GM23338 (cell line): Measurements from ENCODE around the gene MAN2B2. TPM values are rescaled to one million over a fixed set of nuclear protein-coding genes. Genes with fewer than 3 reads are reported as not detected.

Experiments used
- ATAC-seq: fragments of 200-7000 bp; cut with Tn5 transposase; 3 replicates; pipeline ENCODE4 v1.9.1; 2020
- DNase-seq: peaks from one replicate; pipeline ENCODE4 v3.0.0-alpha.2; 2015; ENCODE audit warnings: low spot score
- H2AFZ ChIP-seq: fragments of 200-600 bp; sonication (generic); 2 replicates; pipeline ENCODE4 v1.8.0; 2016; ENCODE audit warnings: antibody characterized with exemption, mild to moderate bottlenecking, moderate library complexity
- H3F3A ChIP-seq: fragments of 200-600 bp; sonication (generic); replicated peaks from 2 replicates; pipeline ENCODE4 v1.8.0; 2017; ENCODE audit warnings: antibody characterized with exemption, mixed run types, low read depth
- H3K27ac ChIP-seq: fragments of 200-600 bp; sonication (generic); 2 replicates; pipeline ENCODE4 v1.6.1; 2016; ENCODE audit warnings: low read depth
- H3K27me3 ChIP-seq: fragments of 200-600 bp; sonication (generic); 2 replicates; pipeline ENCODE4 v1.8.0; 2016; ENCODE audit warnings: mild to moderate bottlenecking, mixed run types, moderate library complexity; ENCODE audit not compliant: insufficient read depth
- H3K36me3 ChIP-seq: fragments of 200-600 bp; sonication (generic); 2 replicates; pipeline ENCODE4 v1.8.0; 2016; ENCODE audit warnings: mild to moderate bottlenecking; ENCODE audit not compliant: insufficient read depth
- H3K4me1 ChIP-seq: fragments of 200-600 bp; sonication (generic); 2 replicates; pipeline ENCODE4 v1.8.0; 2016; ENCODE audit warnings: mild to moderate bottlenecking, moderate library complexity; ENCODE audit not compliant: insufficient read depth
- H3K4me2 ChIP-seq: fragments of 200-600 bp; sonication (generic); 2 replicates; pipeline ENCODE4 v1.7.1; 2017; ENCODE audit warnings: mixed run types
- H3K4me3 ChIP-seq: fragments of 200-600 bp; sonication (generic); 2 replicates; pipeline ENCODE4 v1.6.1; 2016; ENCODE audit warnings: mixed run types
- H3K79me2 ChIP-seq: fragments of 200-600 bp; sonication (generic); replicated peaks from 2 replicates; pipeline ENCODE4 v1.8.0; 2017; ENCODE audit warnings: mild to moderate bottlenecking; ENCODE audit not compliant: insufficient read depth
- H3K9me2 ChIP-seq: fragments of 200-600 bp; sonication (generic); 2 replicates; pipeline ENCODE4 v1.8.0; 2017; ENCODE audit not compliant: insufficient read depth
- H4K20me1 ChIP-seq: fragments of 200-600 bp; sonication (generic); replicated peaks from 2 replicates; pipeline ENCODE4 v1.8.0; 2017; ENCODE audit warnings: mild to moderate bottlenecking; ENCODE audit not compliant: insufficient read depth
- H3K27ac Mint-ChIP-seq: 2 replicates; pipeline ENCODE4 v1.8.0; 2020; ENCODE audit warnings: inconsistent platforms, mild to moderate bottlenecking, moderate library complexity, mixed read lengths
- H3K27me3 Mint-ChIP-seq: 3 replicates; pipeline ENCODE4 v1.8.0; 2022; ENCODE audit warnings: low read depth, mild to moderate bottlenecking, moderate library complexity, mixed read lengths, inconsistent platforms; ENCODE audit not compliant: insufficient read depth, poor library complexity
- H3K36me3 Mint-ChIP-seq: 3 replicates; pipeline ENCODE4 v1.8.0; 2021; ENCODE audit warnings: low read depth, mild to moderate bottlenecking, inconsistent platforms, moderate library complexity, mixed read lengths
- H3K4me1 Mint-ChIP-seq: 3 replicates; pipeline ENCODE4 v1.8.0; 2020; ENCODE audit warnings: mild to moderate bottlenecking, inconsistent platforms, mixed read lengths
- H3K4me3 Mint-ChIP-seq: 3 replicates; pipeline ENCODE4 v1.8.0; 2021; ENCODE audit warnings: moderate library complexity, mild to moderate bottlenecking, inconsistent platforms, mixed read lengths
- H3K9me3 Mint-ChIP-seq: 3 replicates; pipeline ENCODE4 v1.8.0; 2020; ENCODE audit warnings: moderate library complexity, mild to moderate bottlenecking, inconsistent platforms, mixed read lengths
- CTCF ChIP-seq, 2 experiments: fragments of 200-600 bp in 1 of 2; sonication (generic) in 1 of 2; conservative IDR thresholded peaks; 2 replicates each; pipeline versions ENCODE4 v1.5.1 to v1.6.1; 2016 to 2017; ENCODE audit warnings: antibody characterized with exemption in 2 of 2, low read depth in 2 of 2, mild to moderate bottlenecking in 2 of 2, moderate library complexity in 1 of 2
- EZH2 ChIP-seq: fragments of 200-600 bp; sonication (generic); IDR thresholded peaks from one replicate; pipeline ENCODE4 v1.8.0; 2017; ENCODE audit warnings: antibody characterized with exemption, mild to moderate bottlenecking, low read depth; ENCODE audit not compliant: unreplicated experiment
- EZH2phosphoT487 ChIP-seq: fragments of 200-600 bp; sonication (generic); IDR thresholded peaks from one replicate; pipeline ENCODE4 v1.8.1; 2018; ENCODE audit warnings: antibody characterized with exemption; ENCODE audit not compliant: unreplicated experiment
- JUNB ChIP-seq: IDR thresholded peaks from one replicate; pipeline ENCODE4 v1.6.1; 2016; ENCODE audit warnings: antibody characterized with exemption; ENCODE audit not compliant: unreplicated experiment
- NANOG ChIP-seq: IDR thresholded peaks from 2 replicates; pipeline ENCODE4 v1.6.1; 2016; ENCODE audit warnings: antibody characterized with exemption, borderline replicate concordance
- POLR2AphosphoS5 ChIP-seq: IDR thresholded peaks from 2 replicates; pipeline ENCODE4 v1.6.1; 2016; ENCODE audit warnings: antibody characterized with exemption, low read depth
- STAT1 ChIP-seq: IDR thresholded peaks from one replicate; pipeline ENCODE4 v1.6.1; 2016; ENCODE audit warnings: antibody characterized with exemption; ENCODE audit not compliant: unreplicated experiment
- ZNF114 ChIP-seq: fragments of 250-450 bp; sonication (Bioruptor Pico); IDR thresholded peaks from 2 replicates; pipeline ENCODE4 v1.5.0; 2020; ENCODE audit warnings: mild to moderate bottlenecking, moderate library complexity
- ZNF462 ChIP-seq: fragments of 250-450 bp; sonication (Bioruptor Pico); IDR thresholded peaks from 2 replicates; pipeline ENCODE4 v1.5.0; 2020; ENCODE audit warnings: mild to moderate bottlenecking, moderate library complexity
- polyA plus RNA-seq: library from polyadenylated mRNA; unstranded; fragments of >200 nt; fragmentation: Nextera tagmentation; extraction: Ambion mirVana; gene quantifications from 2 replicates; pipeline ENCODE4 v1.2.1, GENCODE V29; 2016
- total RNA-seq: library from RNA; depleted of rRNA; stranded (reverse); fragments of >200 nt; shearing (Covaris generic); gene quantifications from 2 replicates; pipeline ENCODE4 v1.2.3, GENCODE V29; 2014

The MAN2B2 gene
- total and polyA plus RNA-seq, 2 experiments from 2014 or later, result 1.6 to 6.9 TPM

- TF ChIP-seq ZNF462 (CRISPR knock-in tag) (no peak), NANOG (no peak)
Observed at GRCh38 chr4:6557185-6557584, 17.8 kb upstream of the MAN2B2 start (continued).

- H3K36me3 ChIP-seq, result no peaks in the 10 kb centered on the region
- Mint-ChIP-seq H3K4me3 (no peak overlapping the region), H3K9me3 (peaks cover 2% of the 10 kb centered on the region; the same call in 1 of the 3 replicates), H3K4me1 (peaks cover 7% of the 10 kb centered on the region; the same call in 1 of the 3 replicates), H3K27ac (no peak overlapping the region), H3K36me3 (no peaks in the 10 kb centered on the region; the same call in 2 of the 3 replicates), H3K27me3 (peaks cover 45% of the 10 kb centered on the region)
- peaks cover 37% of the 10 kb centered on the region for H3K27me3 ChIP-seq
- H3K4me3 ChIP-seq, result no peak overlapping the region
- no peak overlapping the region for H3K4me2 ChIP-seq
- H3K27ac ChIP-seq, result no peak overlapping the region
- TF ChIP-seq CTCF (conservative IDR thresholded peaks at IDR 0.05; ENCODE audit: low read depth in 2 of 2) (no peak), POLR2AphosphoS5 (no peak), EZH2phosphoT487 (no peak), ZNF462 (CRISPR knock-in tag) (no peak), STAT1 (no peak), ZNF114 (CRISPR knock-in tag) (no peak), JUNB (no peak), EZH2 (no peak)
- no peaks in the 10 kb centered on the region for H3K4me1 ChIP-seq
- H3K9me2 ChIP-seq, result no peaks in the 10 kb centered on the region
- H2AFZ ChIP-seq, result no peak overlapping the region
- H3K79me2 ChIP-seq, result no peaks in the 10 kb centered on the region
- no peaks in the 10 kb centered on the region for H4K20me1 ChIP-seq
- no peaks in the 10 kb centered on the region for H3F3A ChIP-seq
- DNase-seq (no peak), ATAC-seq (no peak)
Observed at GRCh38 chr4:6557856-6558255, 17.1 kb upstream of the MAN2B2 start.
